ENCODE results near the gene CSDE1. TPM values are rescaled to one million over a fixed set of nuclear protein-coding genes. Genes with fewer than 3 reads are reported as not detected.
"Not testable (repeated sequence)": the region's sequence is repeated elsewhere in the genome, so short reads cannot be mapped to it uniquely, and the experiment has no call there.

Gene CSDE1
- total RNA-seq, 4 donors from 2014 or later: 380 to 742 (median 660) TPM

GRCh38 chr1:114764689-114765088, 6.9 kb upstream of the CSDE1 start:
- no peak overlapping the region for H3K4me3 ChIP-seq
- 84% methylated on average over 4 of the region's 4 CpGs for WGBS
- H3K4me1 ChIP-seq: no peaks in the 10 kb centered on the region
- no peak for DNase-seq (ENCODE audit: low spot score in 2 of 2)
- TF ChIP-seq EP300 (IDR thresholded peaks at IDR 0.05): no peak
- TF ChIP-seq POLR2A (IDR thresholded peaks at IDR 0.05): no peak
- no peak for TF ChIP-seq CTCF (IDR thresholded peaks at IDR 0.05)
- TF ChIP-seq POLR2AphosphoS5 (IDR thresholded peaks at IDR 0.05): no peak
- H3K27me3 ChIP-seq: no peaks in the 10 kb centered on the region
- H3K9me3 ChIP-seq: no peaks in the 10 kb centered on the region
- H3K27ac ChIP-seq: no peak overlapping the region
- H3K36me3 ChIP-seq: no peaks in the 10 kb centered on the region

- H3K4me3 ChIP-seq: peak overlapping the region; percentile 84
Observed at GRCh38 chr1:114758256-114758832, 560 bp upstream of the CSDE1 start.

GRCh38 chr1:114756949-114757454, 782 bp downstream of the CSDE1 start:
- no peaks in the 10 kb centered on the region for H3K27me3 ChIP-seq
- peak; percentile 83 to 84 for DNase-seq (ENCODE audit: low spot score in 2 of 2)
- TF ChIP-seq EP300 (IDR thresholded peaks at IDR 0.05) (no peak), POLR2AphosphoS5 (IDR thresholded peaks at IDR 0.05) (no peak), POLR2A (IDR thresholded peaks at IDR 0.05) (no peak)
- no peaks in the 10 kb centered on the region for H3K36me3 ChIP-seq
- H3K27ac ChIP-seq: peak overlapping the region; percentile 99
- no peaks in the 10 kb centered on the region for H3K9me3 ChIP-seq
- H3K4me1 ChIP-seq: peaks cover 53% of the 10 kb centered on the region
- H3K4me3 ChIP-seq: peak overlapping the region; percentile 84
- WGBS: 0% methylated on average over 17 of the region's 17 CpGs

More at GRCh38 chr1:114758256-114758832, 560 bp upstream of the CSDE1 start:
- H3K27me3 ChIP-seq: no peaks in the 10 kb centered on the region
- peak overlapping the region; percentile 99 for H3K27ac ChIP-seq
- no peaks in the 10 kb centered on the region for H3K9me3 ChIP-seq
- WGBS: 13% methylated on average over 6 of the region's 6 CpGs
- TF ChIP-seq CTCF (IDR thresholded peaks at IDR 0.05) (peak in 1 of 2 donors; percentile 13), POLR2AphosphoS5 (IDR thresholded peaks at IDR 0.05) (no peak), EP300 (IDR thresholded peaks at IDR 0.05) (peak; percentile 29)
- H3K4me1 ChIP-seq: peaks cover 41% of the 10 kb centered on the region
- DNase-seq (ENCODE audit: low spot score in 2 of 2): no peak
- H3K36me3 ChIP-seq: no peaks in the 10 kb centered on the region

GRCh38 chr1:114756009-114756892, 1.5 kb downstream of the CSDE1 start:
- H3K9me3 ChIP-seq: no peaks in the 10 kb centered on the region
- TF ChIP-seq POLR2AphosphoS5 (IDR thresholded peaks at IDR 0.05) (no peak), POLR2A (IDR thresholded peaks at IDR 0.05) (no peak)
- no peaks in the 10 kb centered on the region for H3K36me3 ChIP-seq
- no peaks in the 10 kb centered on the region for H3K27me3 ChIP-seq
- peaks cover 61% of the 10 kb centered on the region for H3K4me1 ChIP-seq
- no peak for DNase-seq (ENCODE audit: low spot score in 2 of 2)
- H3K27ac ChIP-seq: peak overlapping the region; percentile 99
- 27% methylated on average over 14 of the region's 14 CpGs for WGBS
- H3K4me3 ChIP-seq: peak overlapping the region; percentile 84

GRCh38 chr1:114755006-114755931, 2.5 kb downstream of the CSDE1 start:
- DNase-seq (ENCODE audit: low spot score in 2 of 2): no peak
- TF ChIP-seq CTCF (IDR thresholded peaks at IDR 0.05) (no peak), POLR2A (IDR thresholded peaks at IDR 0.05) (no peak), EP300 (IDR thresholded peaks at IDR 0.05) (no peak), POLR2AphosphoS5 (IDR thresholded peaks at IDR 0.05) (no peak)
- Histone ChIP-seq H3K27ac (no peak overlapping the region), H3K9me3 (no peaks in the 10 kb centered on the region), H3K4me3 (peak overlapping the region; percentile 84), H3K4me1 (peaks cover 69% of the 10 kb centered on the region), H3K36me3 (no peaks in the 10 kb centered on the region), H3K27me3 (no peaks in the 10 kb centered on the region)
- WGBS: 40% methylated on average over 7 of the region's 7 CpGs

- H3K27ac ChIP-seq; H3K9me3 ChIP-seq; H3K4me3 ChIP-seq; H3K27me3 ChIP-seq; DNase-seq (ENCODE audit: low spot score in 2 of 2): not testable (repeated sequence)
- Histone ChIP-seq H3K4me1 (peaks cover 74% of the 10 kb centered on the region), H3K36me3 (peaks cover 12% of the 10 kb centered on the region)
- WGBS: 85% methylated on average over 6 of the region's 6 CpGs
Observed at GRCh38 chr1:114753702-114754101, 4.1 kb downstream of the CSDE1 start.
